ENCODE data around the gene RFPL4AL1.

RFPL4AL1 gene

GRCh38 chr19:55820037-55820436, 51.1 kb downstream of the RFPL4AL1 start:
- Histone ChIP-seq H3K79me2 (ENCODE audit: control insufficient read depth, insufficient read depth, low read length, unreplicated experiment) (no peaks in the 10 kb centered on the region), H3K27me3 (ENCODE audit: insufficient read depth, low read length) (no peaks in the 10 kb centered on the region), H3K27ac (ENCODE audit: low read depth, low read length) (no peak overlapping the region), H3K4me3 (ENCODE audit: low read depth, low read length) (no peak overlapping the region), H3K4me1 (ENCODE audit: control insufficient read depth, insufficient read depth, low read length, unreplicated experiment) (no peaks in the 10 kb centered on the region), H3K36me3 (ENCODE audit: insufficient read depth, low read length) (no peaks in the 10 kb centered on the region), H2AFZ (ENCODE audit: low read length, unreplicated experiment) (no peak overlapping the region)
